Mesodermal cell (in vitro differentiated cells): ENCODE measurements around the gene KIF16B.

Source experiments
- H3K27ac ChIP-seq: 2 replicates; pipeline ENCODE4 v1.7.0; 2013; ENCODE audit warnings: mild to moderate bottlenecking, low read depth, low read length, moderate library complexity; ENCODE audit not compliant: severe bottlenecking
- H3K36me3 ChIP-seq: 2 replicates; pipeline ENCODE4 v1.7.1; 2013; ENCODE audit warnings: mild to moderate bottlenecking, low read length, moderate library complexity; ENCODE audit not compliant: control insufficient read depth, insufficient read depth
- H3K4me1 ChIP-seq: one replicate; pipeline ENCODE4 v1.7.1; 2013; ENCODE audit warnings: mild to moderate bottlenecking, low read length; ENCODE audit not compliant: insufficient read depth, control insufficient read depth, poor library complexity, severe bottlenecking
- H3K4me3 ChIP-seq: 2 replicates; pipeline ENCODE4 v1.7.0; 2013; ENCODE audit warnings: low read length, control low read depth, mild to moderate bottlenecking; ENCODE audit not compliant: insufficient read depth, poor library complexity, severe bottlenecking; ENCODE audit errors: extremely low read depth
- H3K9me3 ChIP-seq: 2 replicates; pipeline ENCODE4 v1.7.1; 2013; ENCODE audit warnings: mild to moderate bottlenecking, low read length, moderate library complexity; ENCODE audit not compliant: control insufficient read depth
- WGBS, 2 experiments: methylation state at CpG; one replicate each; pipeline ENCODE4 v1.1.5; 2013; ENCODE audit warnings: missing lambda C conversion rate in 2 of 2; ENCODE audit not compliant: insufficient coverage in 2 of 2; 5-methylcytosine and 5-hydroxymethylcytosine counted together

The KIF16B gene

DNA sequence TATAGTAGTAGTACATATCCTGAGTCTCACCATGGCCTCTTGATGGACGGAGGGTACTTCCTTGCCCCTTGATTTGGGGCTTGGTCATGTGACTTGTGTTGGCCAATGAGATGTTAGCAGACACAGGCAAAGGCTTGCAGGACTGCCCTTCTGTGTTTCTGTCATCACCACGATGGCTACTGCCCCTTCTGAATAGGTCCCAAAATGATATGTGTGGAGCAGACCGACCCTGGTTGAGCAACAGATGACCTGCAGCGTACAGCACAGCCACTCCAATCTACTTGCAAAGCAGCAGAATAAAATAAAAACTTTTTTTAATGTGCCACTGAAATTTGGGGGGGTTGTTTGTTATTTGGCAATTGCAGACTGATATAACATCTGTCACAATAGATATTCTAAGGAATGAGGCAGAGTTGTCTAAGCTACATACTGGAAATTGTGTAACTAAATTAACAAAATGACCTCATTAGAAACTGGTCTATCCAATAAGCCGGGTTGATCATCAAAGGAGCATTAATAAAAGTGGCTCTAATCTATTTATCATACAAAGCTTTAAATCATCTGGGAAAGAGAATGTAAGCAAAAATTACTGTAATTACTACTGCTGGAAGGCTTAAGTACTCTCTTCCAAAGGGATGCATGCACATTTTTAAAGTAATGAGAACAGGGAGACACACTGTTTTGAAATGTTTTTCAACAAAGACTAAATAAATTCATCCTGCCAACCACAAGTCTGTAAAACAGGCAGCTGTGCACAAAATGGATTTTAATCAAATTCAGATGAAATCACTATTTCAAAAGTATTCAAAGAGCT is 209.5 kb downstream of the KIF16B start:
- Histone ChIP-seq H3K9me3 (no peaks in the 10 kb centered on the region), H3K27ac (no peak overlapping the region), H3K4me1 (no peaks in the 10 kb centered on the region), H3K4me3 (no peak overlapping the region), H3K36me3 (no peaks in the 10 kb centered on the region)
- WGBS, 2 experiments = 94 to 100% methylated on average over 1 to 2 of the region's 5 CpGs

DNA sequence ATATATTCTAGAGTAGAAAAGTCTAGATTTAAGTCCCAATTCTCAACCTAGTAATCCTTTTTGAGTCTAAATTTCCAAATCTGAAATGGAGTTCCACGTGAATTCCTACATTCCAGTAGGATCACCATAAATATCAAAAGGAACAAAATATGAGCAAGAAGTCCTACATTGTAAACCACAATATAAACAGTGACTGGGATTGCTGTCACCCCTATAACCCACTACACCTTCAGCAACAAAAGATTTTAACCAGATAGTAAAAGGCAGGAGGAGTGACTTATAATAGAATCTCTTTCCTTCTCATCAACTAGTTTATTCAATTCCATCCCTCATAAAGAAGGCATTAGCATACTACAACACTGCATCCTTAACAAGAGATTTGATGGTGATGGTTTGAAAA is 210.6 kb downstream of the KIF16B start:
- Histone ChIP-seq H3K9me3 (no peaks in the 10 kb centered on the region), H3K36me3 (no peaks in the 10 kb centered on the region), H3K4me1 (no peaks in the 10 kb centered on the region), H3K27ac (no peak overlapping the region), H3K4me3 (no peak overlapping the region)
- WGBS, 2 experiments = 71 to 86% methylated on average over 1 of the region's 1 CpG

DNA sequence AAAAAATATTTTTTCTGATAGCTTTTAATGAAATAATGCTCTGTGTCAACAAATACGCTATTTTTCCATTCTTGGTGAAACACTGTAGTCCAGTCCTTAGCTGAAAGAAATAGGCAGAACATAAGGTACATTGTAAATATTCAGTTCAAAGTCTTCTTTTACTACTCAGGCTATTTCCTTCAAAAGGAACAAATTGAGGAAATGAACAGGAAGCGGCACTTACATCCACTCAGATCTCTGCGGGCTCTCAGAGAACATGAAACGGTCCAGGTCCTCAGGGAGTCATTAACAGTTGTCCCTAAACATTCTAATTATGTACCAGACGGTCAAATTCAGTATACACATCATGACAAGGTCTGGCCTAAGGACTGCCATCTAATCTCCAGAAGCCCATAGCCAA is 212.6 kb downstream of the KIF16B start:
- H3K36me3 ChIP-seq = no peaks in the 10 kb centered on the region
- no peak overlapping the region for H3K27ac ChIP-seq
- 84 to 85% methylated on average over 4 of the region's 5 CpGs for WGBS, 2 experiments
- H3K4me3 ChIP-seq = no peak overlapping the region
- no peaks in the 10 kb centered on the region for H3K9me3 ChIP-seq
- no peaks in the 10 kb centered on the region for H3K4me1 ChIP-seq

DNA sequence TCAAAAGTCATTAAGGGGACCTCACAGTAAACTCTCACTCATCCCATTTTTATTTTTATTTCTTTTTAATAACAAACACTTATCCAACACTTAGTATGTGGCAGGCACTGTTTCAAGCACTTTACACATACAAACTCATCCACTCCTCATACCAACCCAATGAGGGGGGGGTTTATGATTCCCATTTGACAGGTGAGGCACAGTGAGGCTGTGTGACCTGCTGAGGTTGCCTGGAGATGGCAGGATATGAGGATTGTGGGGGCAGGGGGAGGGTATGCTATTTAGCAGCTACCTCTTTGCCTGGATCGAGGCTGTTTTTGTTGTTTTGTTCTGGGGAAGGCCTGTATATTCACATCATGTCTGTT is 219.8 kb downstream of the KIF16B start:
- no CpG with 5 or more reads among the region's 1 CpG for WGBS, 2 experiments
- Histone ChIP-seq H3K27ac (no peak overlapping the region), H3K4me1 (no peaks in the 10 kb centered on the region), H3K4me3 (no peak overlapping the region), H3K9me3 (no peaks in the 10 kb centered on the region), H3K36me3 (no peaks in the 10 kb centered on the region)

DNA sequence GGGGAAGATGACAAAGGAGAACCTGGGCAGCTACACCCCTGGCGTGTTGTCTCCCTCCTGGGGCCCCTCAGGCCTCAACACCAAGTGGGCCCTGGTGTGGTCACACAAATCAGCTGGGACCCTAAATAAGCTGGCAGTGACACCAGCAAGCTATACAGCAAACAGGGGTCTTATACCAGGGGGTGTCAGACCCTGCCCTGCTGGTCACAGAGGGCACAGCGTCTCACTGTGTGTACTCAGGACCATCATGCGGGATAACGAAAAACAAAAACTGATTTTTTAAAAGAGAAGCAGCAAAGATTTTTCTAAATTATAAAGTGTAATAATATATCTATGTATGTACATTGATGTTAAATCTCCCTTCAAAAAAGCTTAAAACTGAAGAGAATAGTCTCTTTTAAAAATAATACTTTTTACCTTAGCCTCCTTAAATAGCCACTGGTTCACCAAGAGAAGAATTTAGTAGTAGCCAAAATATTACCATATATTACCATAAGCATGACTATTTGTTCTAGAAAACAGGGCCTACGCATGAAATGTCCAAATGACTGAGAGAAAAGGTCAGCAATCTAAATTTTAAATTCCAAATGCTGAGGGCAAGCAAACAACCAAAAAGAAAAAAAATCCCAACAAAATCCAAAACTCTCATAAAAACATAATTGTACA is 220.4 kb downstream of the KIF16B start:
- H3K4me1 ChIP-seq = no peaks in the 10 kb centered on the region
- no peak overlapping the region for H3K27ac ChIP-seq
- WGBS, 2 experiments = 77 to 83% methylated on average over 2 to 3 of the region's 5 CpGs
- no peaks in the 10 kb centered on the region for H3K9me3 ChIP-seq
- H3K4me3 ChIP-seq = no peak overlapping the region
- no peaks in the 10 kb centered on the region for H3K36me3 ChIP-seq

DNA sequence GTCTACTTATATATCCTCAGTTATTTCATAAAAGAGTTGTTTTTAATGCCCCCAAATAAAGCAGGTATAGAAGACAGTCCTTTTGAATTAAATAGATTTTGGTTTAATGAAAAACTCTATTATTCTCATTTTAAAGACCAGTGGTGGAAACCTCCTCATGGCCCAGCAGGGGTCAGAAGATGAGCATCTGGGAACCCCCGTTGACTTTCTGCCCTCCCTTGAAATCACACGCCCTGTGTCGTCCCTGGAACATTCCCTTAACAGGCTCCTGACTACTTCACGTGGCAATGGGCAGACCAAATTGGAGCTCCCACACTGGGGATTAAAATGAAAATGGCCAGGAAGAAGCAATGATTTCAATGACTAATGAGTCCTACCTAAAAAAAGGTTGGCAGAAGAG is 220.9 kb downstream of the KIF16B start:
- Histone ChIP-seq H3K4me3 (no peak overlapping the region), H3K27ac (no peak overlapping the region), H3K36me3 (no peaks in the 10 kb centered on the region), H3K4me1 (no peaks in the 10 kb centered on the region), H3K9me3 (no peaks in the 10 kb centered on the region)
- 85 to 94% methylated on average over 2 to 4 of the region's 4 CpGs for WGBS, 2 experiments

DNA sequence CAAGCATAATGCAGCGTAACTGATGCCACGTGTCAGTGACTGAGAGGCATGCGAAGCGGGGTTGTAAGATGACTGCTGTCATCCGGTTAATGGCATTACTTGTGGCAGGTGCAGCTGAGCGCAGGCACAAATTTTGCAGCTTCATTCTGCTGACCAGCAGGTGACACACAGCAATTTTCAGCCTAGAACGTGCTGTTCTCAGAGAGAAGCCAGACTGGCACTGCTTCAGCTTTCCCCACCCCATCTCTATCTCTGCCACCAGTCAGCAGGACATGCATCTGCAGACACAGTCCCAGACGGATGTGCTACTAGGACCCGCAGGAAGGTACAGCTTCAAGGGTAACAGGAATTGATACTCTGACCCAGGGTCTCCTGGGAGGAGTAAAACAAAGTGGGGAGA is 221.8 kb downstream of the KIF16B start:
- H3K9me3 ChIP-seq = no peaks in the 10 kb centered on the region
- H3K36me3 ChIP-seq = no peaks in the 10 kb centered on the region
- no peak overlapping the region for H3K4me3 ChIP-seq
- no peaks in the 10 kb centered on the region for H3K4me1 ChIP-seq
- 89 to 90% methylated on average over 7 of the region's 9 CpGs for WGBS, 2 experiments
- no peak overlapping the region for H3K27ac ChIP-seq

DNA sequence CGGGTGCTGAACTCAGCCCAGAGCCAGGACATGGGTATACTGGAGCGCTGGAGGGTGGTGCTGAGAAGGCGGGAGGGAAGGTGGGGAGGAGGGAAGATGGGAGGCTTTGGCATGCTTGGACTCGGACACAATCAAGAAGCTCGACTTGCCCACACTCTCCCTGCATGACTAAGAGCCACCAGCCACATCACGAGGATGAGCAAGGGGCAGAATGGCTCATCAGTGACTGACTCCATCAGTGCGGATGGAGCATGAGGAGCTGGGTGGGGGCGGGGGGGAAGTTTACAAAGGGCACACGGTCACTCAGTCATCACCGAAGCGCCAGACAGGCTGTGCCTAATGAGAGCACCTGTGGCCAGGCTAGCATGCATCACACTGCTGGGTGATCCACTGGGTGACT is 222.8 kb downstream of the KIF16B start:
- Histone ChIP-seq H3K27ac (no peak overlapping the region), H3K9me3 (no peaks in the 10 kb centered on the region), H3K36me3 (no peaks in the 10 kb centered on the region), H3K4me3 (no peak overlapping the region), H3K4me1 (no peaks in the 10 kb centered on the region)
- 82 to 91% methylated on average over 5 to 10 of the region's 11 CpGs for WGBS, 2 experiments

DNA sequence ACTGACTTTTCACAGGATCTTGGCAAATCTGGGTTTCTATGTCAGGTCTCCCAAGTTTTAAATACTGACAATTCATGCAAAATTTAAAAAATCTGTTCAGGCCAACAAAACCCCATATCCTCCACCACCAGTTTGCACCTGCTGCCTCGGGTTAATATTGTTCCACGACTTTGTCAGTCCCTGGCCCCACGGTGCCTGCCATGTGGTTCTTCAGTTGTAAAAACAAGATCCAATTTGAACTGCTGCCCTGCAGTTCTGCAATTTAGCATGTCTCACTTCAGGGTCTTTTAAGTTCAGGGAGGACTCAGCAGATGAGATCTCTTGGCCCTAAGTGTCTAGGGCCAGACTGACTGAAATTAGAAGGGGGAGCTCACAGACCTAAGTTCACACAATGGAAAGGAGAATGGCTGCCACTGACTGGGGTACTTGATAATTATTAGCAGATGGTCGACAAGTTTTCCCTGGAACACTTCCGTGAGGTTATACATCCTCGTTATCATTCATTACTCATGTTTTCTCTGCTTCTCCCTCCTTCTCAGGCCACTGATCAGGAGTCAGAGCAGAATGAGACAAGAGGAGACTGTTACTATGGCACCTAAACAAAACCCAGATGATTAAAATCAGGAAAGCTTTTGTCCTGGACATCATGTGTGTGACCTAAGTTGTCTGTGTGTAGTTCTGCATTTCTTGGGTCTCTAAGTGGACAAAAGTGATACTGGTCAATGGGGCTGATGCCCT is 223.6 kb downstream of the KIF16B start:
- no peaks in the 10 kb centered on the region for H3K4me1 ChIP-seq
- H3K36me3 ChIP-seq = no peaks in the 10 kb centered on the region
- 93 to 96% methylated on average over 4 to 5 of the region's 6 CpGs for WGBS, 2 experiments
- no peaks in the 10 kb centered on the region for H3K9me3 ChIP-seq
- H3K27ac ChIP-seq = no peak overlapping the region
- no peak overlapping the region for H3K4me3 ChIP-seq

DNA sequence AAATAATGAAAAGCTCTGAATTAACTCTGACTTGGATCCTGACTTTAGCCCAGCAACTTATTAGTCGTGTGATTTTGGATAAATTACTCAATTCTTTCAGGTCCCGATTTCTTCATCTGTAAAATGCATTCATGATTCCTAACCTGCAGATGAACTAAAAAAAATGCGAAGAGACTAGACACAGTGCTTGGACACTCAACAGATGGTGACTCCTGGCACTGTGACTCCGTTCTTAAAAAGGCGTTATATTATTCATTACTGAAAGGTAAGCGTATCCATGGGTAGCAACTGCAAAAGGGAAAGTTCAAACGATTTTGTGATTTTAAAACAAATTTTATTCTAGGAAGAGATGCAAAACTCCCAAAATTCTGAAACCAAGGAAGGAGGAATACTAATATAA is 226.3 kb downstream of the KIF16B start:
- Histone ChIP-seq H3K36me3 (no peaks in the 10 kb centered on the region), H3K4me1 (no peaks in the 10 kb centered on the region), H3K9me3 (no peaks in the 10 kb centered on the region), H3K4me3 (no peak overlapping the region), H3K27ac (no peak overlapping the region)
- 85 to 98% methylated on average over 2 to 4 of the region's 7 CpGs for WGBS, 2 experiments
